SU-DHL-6 (cell line): ENCODE data around the gene NDC1.

Experiments used
- H2AFZ ChIP-seq: fragments of 200-600 bp; sonication (generic); 2 replicates; pipeline ENCODE4 v1.6.1; 2014; ENCODE audit warnings: low read depth, mild to moderate bottlenecking, moderate library complexity, mixed read lengths, antibody characterized with exemption, low read length; ENCODE audit not compliant: severe bottlenecking
- H3F3A ChIP-seq: fragments of 200-600 bp; shearing (Covaris generic); 2 replicates; pipeline ENCODE4 v1.6.0; 2016; ENCODE audit warnings: antibody characterized with exemption, mild to moderate bottlenecking; ENCODE audit not compliant: insufficient read depth
- H3K27ac ChIP-seq: fragments of 200-600 bp; sonication (generic); 2 replicates; pipeline ENCODE4 v1.5.1; 2016; ENCODE audit warnings: low read depth, mild to moderate bottlenecking, low read length, moderate library complexity, mixed read lengths
- H3K27me3 ChIP-seq: fragments of 200-600 bp; sonication (generic), shearing (Covaris generic); 2 replicates; pipeline ENCODE4 v1.6.0; 2014; ENCODE audit warnings: mild to moderate bottlenecking, low read length
- H3K36me3 ChIP-seq: fragments of 200-600 bp; sonication (generic); 2 replicates; pipeline ENCODE4 v1.6.1; 2014; ENCODE audit warnings: mild to moderate bottlenecking, low read length, mixed read lengths
- H3K4me2 ChIP-seq: fragments of 300-600, 200-600 bp; shearing (Covaris generic), sonication (generic); 2 replicates; pipeline ENCODE4 v1.6.0; 2014; ENCODE audit warnings: low read length, low read depth, mild to moderate bottlenecking; ENCODE audit not compliant: poor library complexity, severe bottlenecking
- H3K4me3 ChIP-seq: fragments of 200-600 bp; sonication (generic); 2 replicates; pipeline ENCODE4 v1.5.1; 2014; ENCODE audit warnings: antibody characterized with exemption, low read length, mild to moderate bottlenecking, mixed read lengths; ENCODE audit not compliant: insufficient read depth, poor library complexity, severe bottlenecking
- H3K79me2 ChIP-seq: fragments of 200-600 bp; sonication (generic); 2 replicates; pipeline ENCODE4 v1.6.1; 2014; ENCODE audit warnings: mild to moderate bottlenecking, low read length, moderate library complexity; ENCODE audit not compliant: insufficient read depth
- H3K9ac ChIP-seq: fragments of 200-600 bp; sonication (generic); 2 replicates; pipeline ENCODE4 v1.7.0; 2014; ENCODE audit warnings: mild to moderate bottlenecking, low read length
- H3K9me2 ChIP-seq: fragments of 200-600 bp; sonication (generic); replicated peaks from 2 replicates; pipeline ENCODE4 v1.6.1; 2014; ENCODE audit warnings: low read length; ENCODE audit not compliant: insufficient read depth
- H3K9me3 ChIP-seq: fragments of 200-600 bp; sonication (generic); 2 replicates; pipeline ENCODE4 v1.6.1; 2014; ENCODE audit warnings: low read length, mixed read lengths; ENCODE audit not compliant: insufficient read depth
- H4K20me1 ChIP-seq: fragments of 200-600 bp; sonication (generic); 2 replicates; pipeline ENCODE4 v1.6.1; 2014; ENCODE audit warnings: low read depth, mild to moderate bottlenecking, antibody characterized with exemption, low read length, moderate library complexity, mixed read lengths
- CTCF ChIP-seq: fragments of 200-600 bp; sonication (generic); IDR thresholded peaks from one replicate; pipeline ENCODE4 v1.5.1; 2017; ENCODE audit warnings: antibody characterized with exemption, mild to moderate bottlenecking, low read length, moderate library complexity; ENCODE audit not compliant: insufficient read depth, poor library complexity, severe bottlenecking
- EZH2phosphoT487 ChIP-seq: fragments of 200-600 bp; sonication (generic), shearing (Covaris generic); conservative IDR thresholded peaks from 2 replicates; pipeline ENCODE4 v1.6.1; 2018; ENCODE audit warnings: mild to moderate bottlenecking, antibody characterized with exemption, low read length, moderate library complexity, mixed read lengths

The NDC1 gene

GRCh38 chr1:53842347-53842746, 4.3 kb upstream of the NDC1 start:
- TF ChIP-seq EZH2phosphoT487 (no peak), CTCF (no peak)
- Histone ChIP-seq H3K9me3 (no peaks in the 10 kb centered on the region), H3K4me3 (no peak overlapping the region), H4K20me1 (no peaks in the 10 kb centered on the region), H3K27ac (no peak overlapping the region), H3K9ac (no peak overlapping the region), H3K9me2 (no peaks in the 10 kb centered on the region), H3K36me3 (no peaks in the 10 kb centered on the region), H3F3A (no peaks in the 10 kb centered on the region), H2AFZ (no peak overlapping the region), H3K79me2 (peaks cover 8% of the 10 kb centered on the region), H3K4me2 (no peak overlapping the region), H3K27me3 (no peaks in the 10 kb centered on the region)

- H3K4me2 ChIP-seq: peak overlapping the region; percentile 87
- peak overlapping the region; percentile 88 for H3K27ac ChIP-seq
- peak overlapping the region; percentile 84 for H3K9ac ChIP-seq
- H3K4me3 ChIP-seq: peak overlapping the region; percentile 67
- H3K9me2 ChIP-seq: no peaks in the 10 kb centered on the region
- no peaks in the 10 kb centered on the region for H4K20me1 ChIP-seq
- peaks cover 46% of the 10 kb centered on the region for H3K79me2 ChIP-seq
- no peaks in the 10 kb centered on the region for H3K27me3 ChIP-seq
- no peaks in the 10 kb centered on the region for H3K36me3 ChIP-seq
- no peaks in the 10 kb centered on the region for H3K9me3 ChIP-seq
- no peak for TF ChIP-seq CTCF
- TF ChIP-seq EZH2phosphoT487: no peak
- H3F3A ChIP-seq: peaks cover 17% of the 10 kb centered on the region
- H2AFZ ChIP-seq: peak overlapping the region; percentile 98
These were observed 518 bp upstream of the NDC1 start for GRCh38 chr1:53838654-53838974.

- H3K9me2 ChIP-seq: no peaks in the 10 kb centered on the region
- H3K4me2 ChIP-seq: peak overlapping the region; percentile 87
- peak overlapping the region; percentile 84 for H3K9ac ChIP-seq
- H3K4me3 ChIP-seq: peak overlapping the region; percentile 67
- H3K27ac ChIP-seq: peak overlapping the region; percentile 88
- no peaks in the 10 kb centered on the region for H4K20me1 ChIP-seq
- no peak for TF ChIP-seq CTCF
- no peak for TF ChIP-seq EZH2phosphoT487
- no peak overlapping the region for H2AFZ ChIP-seq
- no peaks in the 10 kb centered on the region for H3K9me3 ChIP-seq
- H3F3A ChIP-seq: peaks cover 19% of the 10 kb centered on the region
- no peaks in the 10 kb centered on the region for H3K27me3 ChIP-seq
- H3K79me2 ChIP-seq: peaks cover 56% of the 10 kb centered on the region
- no peaks in the 10 kb centered on the region; the same call in 1 of the 2 replicates for H3K36me3 ChIP-seq
These were observed 511 bp downstream of the NDC1 start for GRCh38 chr1:53837646-53837923.

- Histone ChIP-seq H3K9me3 (no peaks in the 10 kb centered on the region), H3K9ac (peak overlapping the region; percentile 84), H3K4me2 (peak overlapping the region; percentile 87), H4K20me1 (peaks cover 6% of the 10 kb centered on the region; the same call in 1 of the 2 replicates), H3K36me3 (peaks cover 11% of the 10 kb centered on the region; the same call in 1 of the 2 replicates), H3K79me2 (peaks cover 69% of the 10 kb centered on the region), H3K27me3 (no peaks in the 10 kb centered on the region), H3F3A (peaks cover 25% of the 10 kb centered on the region), H3K9me2 (no peaks in the 10 kb centered on the region), H2AFZ (no peak overlapping the region), H3K27ac (peak overlapping the region; percentile 88), H3K4me3 (peak overlapping the region; percentile 67)
- TF ChIP-seq CTCF (no peak), EZH2phosphoT487 (no peak)
These were observed 2.6 kb downstream of the NDC1 start for GRCh38 chr1:53835491-53835890.
